Kidney epithelial cell (primary cell): ENCODE data around the gene ZNF616. TPM values are rescaled to one million over a fixed set of nuclear protein-coding genes. Genes with fewer than 3 reads are reported as not detected.

Experiments
- DNase-seq: peaks from one replicate; pipeline ENCODE4 v3.0.0-alpha.2; 2010; ENCODE audit warnings: low read depth
- H3K27me3 ChIP-seq: 2 replicates; pipeline ENCODE4 v1.6.0; 2011; ENCODE audit warnings: low read length; ENCODE audit not compliant: control insufficient read depth, insufficient read depth
- H3K36me3 ChIP-seq: 2 replicates; pipeline ENCODE4 v1.5.1; 2011; ENCODE audit warnings: low read length; ENCODE audit not compliant: control insufficient read depth, insufficient read depth
- H3K4me3 ChIP-seq: 2 replicates; pipeline ENCODE4 v1.5.1; 2011; ENCODE audit warnings: low read depth, mild to moderate bottlenecking, control low read depth, low read length
- total RNA-seq: library from RNA; depleted of rRNA; stranded (reverse); fragments of >200 nt; gene quantifications from 2 replicates; pipeline ENCODE4 v1.2.3, GENCODE V29; 2015
- TF ChIP-seq, protein P1 (sequence below): IDR thresholded peaks from 2 replicates; pipeline ENCODE4 v1.5.1; 2011; ENCODE audit warnings: mild to moderate bottlenecking, moderate library complexity, low read length, control low read depth, inconsistent platforms; ENCODE audit not compliant: insufficient read depth, poor library complexity, severe bottlenecking

The ZNF616 gene
- total RNA-seq, 1 donor from 2014 or later = 12.9 TPM

DNA sequence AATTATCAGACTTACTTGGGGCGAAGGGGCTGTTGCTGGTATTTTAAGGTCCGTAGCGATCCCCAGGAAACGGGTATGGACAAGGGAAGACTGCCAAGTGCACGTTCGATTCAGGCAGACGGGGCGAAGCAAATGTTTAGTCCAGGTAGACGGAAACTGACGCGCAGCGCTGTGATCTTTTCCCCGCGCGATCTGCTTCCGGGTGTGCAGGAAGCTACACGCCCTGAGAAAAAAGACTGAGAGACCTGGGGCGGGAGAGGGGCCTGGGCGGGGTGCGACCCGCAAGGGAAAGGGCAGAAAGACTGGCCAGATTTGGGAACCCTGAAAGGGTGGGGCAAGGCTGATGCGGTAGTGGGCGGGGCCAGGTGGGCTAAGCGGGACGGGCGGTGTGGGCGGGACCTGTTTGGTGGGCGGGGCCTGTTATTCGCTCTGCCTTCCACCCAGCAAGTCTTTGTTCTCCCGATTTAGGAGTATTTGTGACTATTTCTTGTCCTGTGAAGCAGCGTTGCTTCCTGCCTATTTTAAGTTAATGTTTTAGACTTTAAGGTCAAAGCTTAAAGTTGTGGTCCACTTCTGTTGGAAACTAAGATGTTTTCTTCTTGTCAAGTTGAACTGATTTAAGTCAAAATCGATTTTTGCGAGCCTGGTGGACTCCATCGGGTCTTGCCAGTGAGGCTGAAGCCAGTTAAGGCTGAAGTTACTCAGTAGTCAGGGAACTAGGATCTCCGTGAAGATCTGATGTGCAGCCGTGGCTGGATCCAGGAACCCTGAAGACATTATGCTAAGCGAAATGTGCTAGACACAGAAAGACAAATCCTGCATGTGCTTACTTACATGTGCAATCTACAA is 31.8 kb upstream of the ZNF616 start, which contains the start of gene ZNF836:
ZNF836 (minus strand) TSS at position 301 of the 849 bp plus-strand sequence. CDS start 3,549 bp downstream, outside the sequence.
- Histone ChIP-seq H3K36me3 (no peaks in the 10 kb centered on the region), H3K27me3 (no peaks in the 10 kb centered on the region), H3K4me3 (peak within 1 kb of the TSS; percentile 92)
- no peak for DNase-seq
- TF ChIP-seq, protein P1, sequence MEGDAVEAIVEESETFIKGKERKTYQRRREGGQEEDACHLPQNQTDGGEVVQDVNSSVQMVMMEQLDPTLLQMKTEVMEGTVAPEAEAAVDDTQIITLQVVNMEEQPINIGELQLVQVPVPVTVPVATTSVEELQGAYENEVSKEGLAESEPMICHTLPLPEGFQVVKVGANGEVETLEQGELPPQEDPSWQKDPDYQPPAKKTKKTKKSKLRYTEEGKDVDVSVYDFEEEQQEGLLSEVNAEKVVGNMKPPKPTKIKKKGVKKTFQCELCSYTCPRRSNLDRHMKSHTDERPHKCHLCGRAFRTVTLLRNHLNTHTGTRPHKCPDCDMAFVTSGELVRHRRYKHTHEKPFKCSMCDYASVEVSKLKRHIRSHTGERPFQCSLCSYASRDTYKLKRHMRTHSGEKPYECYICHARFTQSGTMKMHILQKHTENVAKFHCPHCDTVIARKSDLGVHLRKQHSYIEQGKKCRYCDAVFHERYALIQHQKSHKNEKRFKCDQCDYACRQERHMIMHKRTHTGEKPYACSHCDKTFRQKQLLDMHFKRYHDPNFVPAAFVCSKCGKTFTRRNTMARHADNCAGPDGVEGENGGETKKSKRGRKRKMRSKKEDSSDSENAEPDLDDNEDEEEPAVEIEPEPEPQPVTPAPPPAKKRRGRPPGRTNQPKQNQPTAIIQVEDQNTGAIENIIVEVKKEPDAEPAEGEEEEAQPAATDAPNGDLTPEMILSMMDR = no peak

DNA sequence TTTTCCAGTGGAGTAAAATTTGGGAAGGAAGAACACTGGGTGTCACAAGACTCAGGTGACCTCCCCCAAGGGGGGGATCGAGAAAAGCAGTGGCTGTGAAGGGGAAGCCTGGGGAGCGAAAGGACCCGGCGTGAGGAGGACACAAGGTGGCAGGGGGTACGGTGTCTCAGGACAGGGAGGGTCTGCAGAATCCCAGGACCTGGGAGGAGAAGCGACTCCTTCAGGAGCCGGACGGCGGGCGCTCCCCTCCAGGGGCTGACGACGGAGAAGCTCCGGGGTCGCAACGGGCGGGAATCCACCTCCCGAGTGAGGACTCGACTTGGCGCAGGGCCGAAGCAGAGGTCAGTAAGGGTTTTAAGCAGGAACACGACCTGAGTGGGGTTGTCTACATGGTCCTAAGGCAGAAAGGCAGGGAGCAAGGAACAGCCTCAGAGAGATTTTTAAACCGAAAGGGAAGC is 31.2 kb upstream of the ZNF616 start:
- Histone ChIP-seq H3K27me3 (no peaks in the 10 kb centered on the region), H3K4me3 (peak overlapping the region; percentile 92), H3K36me3 (no peaks in the 10 kb centered on the region)
- TF ChIP-seq, protein P1 = no peak
- DNase-seq = no peak

DNA sequence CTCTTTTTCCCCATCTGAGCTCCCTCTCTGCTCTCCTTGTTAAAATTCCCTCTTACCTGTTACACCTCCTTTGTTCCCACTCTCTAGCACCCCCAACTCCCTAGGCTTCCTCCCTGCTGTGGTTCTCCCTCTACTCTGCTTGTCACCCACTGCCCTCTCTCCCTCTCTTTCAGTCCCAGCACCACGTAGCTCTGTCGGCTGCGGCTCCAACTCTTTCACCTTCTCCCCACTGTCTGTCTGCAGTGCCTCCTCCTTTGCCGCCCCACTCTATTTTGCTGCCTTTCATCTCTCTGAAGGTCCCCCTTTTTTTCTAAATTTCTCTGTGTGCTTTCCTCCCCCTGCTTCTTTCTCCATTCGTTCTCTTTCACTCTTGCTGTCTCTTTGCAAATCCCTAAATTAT is 30.6 kb upstream of the ZNF616 start:
- no peak for DNase-seq
- peak overlapping the region; percentile 92 for H3K4me3 ChIP-seq
- no peaks in the 10 kb centered on the region for H3K36me3 ChIP-seq
- H3K27me3 ChIP-seq = no peaks in the 10 kb centered on the region
- TF ChIP-seq, protein P1 = no peak

DNA sequence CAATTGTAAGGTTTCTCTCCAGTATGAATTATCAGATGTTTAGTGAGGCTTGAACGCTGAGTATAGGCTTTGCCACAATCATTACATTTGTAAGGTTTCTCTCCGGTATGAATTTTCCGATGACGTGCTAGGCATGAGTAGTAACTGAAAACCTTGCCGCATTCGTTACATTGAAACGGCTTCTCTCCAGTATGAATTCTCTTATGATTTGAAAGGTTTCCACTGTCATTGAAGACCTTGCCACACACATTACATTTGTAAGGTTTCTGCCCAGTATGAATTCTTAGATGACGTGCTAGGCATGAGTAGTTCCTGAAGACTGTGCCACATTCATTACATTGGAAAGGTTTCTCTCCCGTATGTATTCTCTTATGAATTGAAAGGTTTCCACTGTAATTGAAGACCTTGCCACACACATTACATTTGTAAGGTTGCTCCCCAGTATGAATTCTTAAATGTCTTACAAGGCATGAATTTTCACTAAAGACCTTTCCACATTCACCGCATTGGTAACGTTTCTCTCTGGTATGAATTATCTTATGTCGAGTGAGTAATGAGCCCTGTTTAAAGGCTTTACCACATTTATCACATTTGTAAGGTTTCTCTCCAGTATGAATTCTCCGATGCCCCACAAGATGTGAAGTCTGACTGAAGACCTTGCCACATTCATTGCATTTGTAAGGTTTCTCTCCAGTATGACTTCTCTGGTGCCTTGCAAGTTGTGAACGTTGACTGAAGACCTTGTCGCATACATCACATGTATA is 16.0 kb upstream of the ZNF616 start:
- Histone ChIP-seq H3K36me3 (peaks cover 1% of the 10 kb centered on the region), H3K4me3 (no peak overlapping the region), H3K27me3 (no peaks in the 10 kb centered on the region)
- no peak for DNase-seq
- TF ChIP-seq, protein P1 = no peak

DNA sequence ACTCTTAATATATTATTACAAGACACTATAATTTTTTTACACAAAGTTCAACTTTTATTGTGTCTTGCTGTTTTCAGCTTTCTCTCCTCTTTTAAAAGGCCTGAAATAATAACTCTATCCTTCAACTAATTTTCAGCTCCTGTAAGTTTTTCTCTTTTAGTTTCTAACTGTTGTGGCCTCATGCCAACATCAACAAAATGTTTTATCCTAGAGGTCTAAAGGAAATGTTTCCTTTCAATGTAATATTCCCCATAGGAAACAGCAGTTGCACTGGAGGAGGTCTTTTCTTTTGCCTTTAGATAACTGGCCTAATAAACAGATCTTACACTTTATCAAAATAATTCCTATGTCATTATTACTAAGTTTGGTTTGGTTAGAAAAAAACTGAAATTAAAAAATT is 8.5 kb upstream of the ZNF616 start:
- no peaks in the 10 kb centered on the region for H3K36me3 ChIP-seq
- H3K27me3 ChIP-seq = no peaks in the 10 kb centered on the region
- no peak overlapping the region for H3K4me3 ChIP-seq
- no peak for DNase-seq
- TF ChIP-seq, protein P1 = no peak
